HCT116 (cell line): ENCODE results near the gene RPL10.

Source experiments
- CTCF ChIP-seq, 3 experiments: fragments of 200-600 bp in 1 of 3; sonication (generic) in 1 of 3; IDR thresholded peaks in 2 of 3; conservative IDR thresholded peaks in 1 of 3; 2 replicates each; pipeline ENCODE4 v1.5.1; 2012 to 2017; ENCODE audit warnings: low read depth in 2 of 3, low read length in 2 of 3, antibody characterized with exemption in 1 of 3, borderline replicate concordance in 1 of 3, control low read depth in 1 of 3, mild to moderate bottlenecking in 1 of 3, mixed read lengths in 1 of 3, mixed run types in 1 of 3, moderate library complexity in 1 of 3; ENCODE audit not compliant: insufficient read depth in 1 of 3
- EZH2 ChIP-seq: fragments of 200-600 bp; sonication (generic); IDR thresholded peaks from 2 replicates; pipeline ENCODE4 v1.6.1; 2017; ENCODE audit warnings: antibody characterized with exemption, mixed run types
- EZH2phosphoT487 ChIP-seq: fragments of 200-600 bp; IDR thresholded peaks from 2 replicates; pipeline ENCODE4 v1.6.1; 2018; ENCODE audit warnings: antibody characterized with exemption, borderline replicate concordance
- FOSL1 ChIP-seq: IDR thresholded peaks from 2 replicates; pipeline ENCODE4 v1.6.1; 2012; ENCODE audit warnings: low read depth
- MAX ChIP-seq: IDR thresholded peaks from 2 replicates; pipeline ENCODE4 v1.6.1; 2012
- POLR2A ChIP-seq: IDR thresholded peaks from 2 replicates; pipeline ENCODE4 v1.7.0; 2011; ENCODE audit warnings: borderline replicate concordance; ENCODE audit not compliant: insufficient read depth, insufficient read length; ENCODE audit errors: extremely low read depth
- POLR2AphosphoS5 ChIP-seq: IDR thresholded peaks from 2 replicates; pipeline ENCODE4 v1.6.1; 2011; ENCODE audit warnings: mild to moderate bottlenecking, low read depth, low read length, moderate library complexity
- SIN3A ChIP-seq: IDR thresholded peaks from 2 replicates; pipeline ENCODE4 v1.6.1; 2012; ENCODE audit warnings: low read depth
- YY1 ChIP-seq: IDR thresholded peaks from 2 replicates; pipeline ENCODE4 v1.6.1; 2011; ENCODE audit warnings: low read length, low read depth, moderate library complexity, mild to moderate bottlenecking; ENCODE audit not compliant: insufficient replicate concordance; ENCODE audit errors: extremely low read depth
- ZNF274 ChIP-seq: fragments of 200-500 bp; sonication (Bioruptor generic); IDR thresholded peaks from 2 replicates; pipeline ENCODE4 v1.6.1; 2014; ENCODE audit warnings: mild to moderate bottlenecking, low read depth, low read length, inconsistent platforms

GRCh38 chrX:154443479-154443910 lies 45.3 kb downstream of the RPL10 start:
- no peak for TF ChIP-seq CTCF (IDR thresholded peaks at IDR 0.05 in 2 of 3, conservative IDR thresholded peaks at IDR 0.05 in 1 of 3; ENCODE audit: borderline replicate concordance in 1 of 3, insufficient read depth in 1 of 3, low read depth in 2 of 3, low read length in 2 of 3)
- no peak for TF ChIP-seq ZNF274
- no peak for TF ChIP-seq POLR2AphosphoS5
- TF ChIP-seq SIN3A = no peak
- TF ChIP-seq YY1 = no peak
- no peak for TF ChIP-seq POLR2A
- no peak for TF ChIP-seq EZH2phosphoT487
- no peak for TF ChIP-seq MAX
- no peak for TF ChIP-seq EZH2
- TF ChIP-seq FOSL1 = no peak
